ENCODE data around the gene SIGMAR1.

Gene SIGMAR1

DNA sequence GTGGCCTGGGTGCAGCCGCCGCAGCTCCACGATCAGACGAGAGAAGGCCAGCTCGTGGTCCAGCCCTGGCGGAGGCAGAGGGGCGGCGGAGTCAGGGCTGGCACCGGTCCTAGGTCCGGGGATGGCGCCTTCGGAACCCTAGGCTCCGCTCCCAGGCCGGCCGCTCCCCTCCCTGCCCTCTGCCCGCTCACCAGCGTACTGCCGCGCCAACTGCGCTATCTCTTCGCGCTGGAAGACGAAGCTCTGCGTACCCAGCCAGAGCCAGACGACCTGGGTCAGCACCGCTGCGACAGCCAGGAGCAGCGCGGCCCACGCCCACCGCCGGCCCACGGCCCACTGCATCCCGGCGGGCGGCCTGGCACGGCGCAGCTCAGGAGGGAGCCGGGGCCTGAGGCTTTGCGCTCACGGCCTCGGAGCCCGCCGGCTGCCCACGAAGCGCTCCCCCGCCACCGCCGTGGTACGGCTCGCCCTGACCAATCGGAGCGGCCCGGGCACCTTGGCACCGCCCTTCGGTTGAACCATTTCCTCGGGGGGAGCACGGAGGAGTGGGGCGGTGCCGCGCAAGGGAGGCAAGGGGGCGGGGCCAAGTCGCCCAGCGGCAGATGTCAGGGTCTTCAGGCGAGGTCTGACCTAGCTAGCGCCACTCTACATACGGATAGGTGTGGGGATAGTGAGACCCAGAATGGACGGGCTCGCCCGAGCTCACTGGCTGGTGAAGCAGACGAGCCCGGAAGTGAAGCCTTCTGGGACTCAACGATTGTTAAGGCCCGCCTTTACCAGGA lies at the start of gene SIGMAR1:
Gene SIGMAR1, minus strand, starts transcription at position 432 of the 782 bp plus-strand sequence. Its CDS starts 90 bp downstream, at position 342.
- DNase-seq (ENCODE audit: low spot score), result peak; percentile 96

DNA sequence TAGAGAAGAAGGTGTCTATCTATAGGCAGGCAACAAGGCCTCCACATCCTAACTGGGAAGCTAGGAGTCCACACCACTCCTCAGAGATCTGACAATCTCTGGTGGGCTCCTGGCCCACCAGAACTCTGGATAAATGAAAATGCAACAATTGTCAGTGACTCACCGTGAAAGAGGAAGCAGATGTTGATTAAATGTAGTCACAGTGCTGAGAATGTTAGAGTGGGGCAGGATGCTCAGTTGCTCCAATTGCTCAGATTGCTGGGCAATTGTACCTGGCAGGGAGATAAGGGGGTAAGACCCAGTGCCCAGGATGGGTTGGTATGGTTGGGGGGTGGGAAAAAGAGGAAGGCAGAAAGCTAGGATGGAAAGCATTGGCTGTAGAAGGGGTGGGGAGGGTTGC lies 49.1 kb upstream of the SIGMAR1 start:
- DNase-seq (ENCODE audit: low spot score), result no peak

DNA sequence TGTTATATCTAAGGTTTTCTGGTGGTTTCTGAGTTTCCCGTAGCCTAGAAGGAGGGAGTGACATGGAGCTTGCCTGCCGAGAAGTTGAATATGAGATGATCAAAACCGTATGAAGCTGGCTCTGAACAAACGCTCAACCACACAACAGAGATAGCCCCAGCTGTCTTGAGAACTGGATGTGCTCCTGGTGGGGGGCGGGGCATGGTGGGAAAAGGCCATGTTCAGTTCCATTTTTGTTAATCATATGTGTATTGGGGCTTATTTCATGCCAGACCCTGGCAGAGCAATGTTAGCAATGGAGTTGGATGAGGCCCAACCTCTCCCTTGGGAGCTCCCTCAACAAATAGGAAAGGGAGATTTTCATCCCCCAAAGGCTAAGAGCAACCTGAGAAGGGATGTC lies 48.6 kb upstream of the SIGMAR1 start:
- no peak for DNase-seq (ENCODE audit: low spot score)

DNA sequence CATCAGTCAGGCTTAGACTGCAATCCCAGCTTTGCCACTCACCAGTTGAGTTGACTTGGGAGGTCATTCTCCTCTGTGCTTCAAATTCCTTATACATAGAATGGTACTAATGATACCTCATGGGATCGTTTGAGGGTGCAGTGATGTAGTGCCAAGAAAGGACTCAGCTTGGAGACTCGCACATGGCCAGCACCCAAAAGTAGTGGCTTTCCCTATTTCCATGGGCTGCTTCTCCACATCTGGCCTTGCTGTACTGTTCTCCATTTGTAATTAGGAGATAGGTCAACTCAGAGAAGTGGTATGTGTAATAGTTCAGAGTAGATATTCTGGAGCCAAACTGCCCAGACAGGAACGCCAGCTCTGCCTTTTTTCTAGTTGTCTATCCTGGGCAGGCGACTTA lies 48.0 kb upstream of the SIGMAR1 start:
- DNase-seq (ENCODE audit: low spot score), result no peak

DNA sequence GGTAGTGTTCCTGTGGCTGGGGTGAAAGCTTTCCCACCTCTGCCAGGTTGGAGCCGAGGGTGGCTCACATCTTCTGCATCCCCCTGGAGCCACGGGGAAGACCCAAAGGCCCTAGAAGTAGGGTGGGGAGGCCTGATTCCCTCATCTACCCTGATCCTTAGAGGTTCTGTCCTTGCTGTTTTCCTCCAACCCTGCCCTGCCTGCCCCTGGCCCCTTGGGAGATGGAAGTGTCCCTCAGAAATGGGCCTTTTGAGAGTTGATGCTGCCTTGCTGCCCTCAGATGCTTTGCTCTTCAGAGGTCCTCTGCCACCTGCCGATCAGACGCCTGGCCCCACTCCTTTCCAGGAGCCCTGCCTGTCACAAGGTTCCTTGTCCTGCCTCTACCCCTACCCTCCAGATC lies 47.2 kb upstream of the SIGMAR1 start:
- DNase-seq (ENCODE audit: low spot score), result no peak

DNA sequence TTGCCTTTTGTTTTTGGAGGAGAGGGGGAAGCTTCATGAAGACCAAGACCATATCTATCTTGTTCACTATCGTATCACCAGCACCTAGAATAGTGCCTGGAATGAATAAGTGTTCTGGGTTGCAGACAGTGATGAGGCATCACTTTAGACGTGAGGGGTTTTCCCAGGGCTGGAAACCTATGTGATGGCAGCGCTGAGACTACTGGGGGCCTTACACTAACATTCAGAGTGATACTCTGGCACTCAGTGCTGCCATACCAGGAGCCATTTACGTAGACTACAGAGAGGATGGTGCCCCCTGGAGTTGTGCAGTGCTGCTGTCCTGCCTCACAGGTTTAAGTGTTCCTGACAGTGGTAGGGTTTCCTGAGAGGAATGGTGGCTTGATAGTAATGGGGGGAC lies 46.6 kb upstream of the SIGMAR1 start:
- no peak for DNase-seq (ENCODE audit: low spot score)

DNA sequence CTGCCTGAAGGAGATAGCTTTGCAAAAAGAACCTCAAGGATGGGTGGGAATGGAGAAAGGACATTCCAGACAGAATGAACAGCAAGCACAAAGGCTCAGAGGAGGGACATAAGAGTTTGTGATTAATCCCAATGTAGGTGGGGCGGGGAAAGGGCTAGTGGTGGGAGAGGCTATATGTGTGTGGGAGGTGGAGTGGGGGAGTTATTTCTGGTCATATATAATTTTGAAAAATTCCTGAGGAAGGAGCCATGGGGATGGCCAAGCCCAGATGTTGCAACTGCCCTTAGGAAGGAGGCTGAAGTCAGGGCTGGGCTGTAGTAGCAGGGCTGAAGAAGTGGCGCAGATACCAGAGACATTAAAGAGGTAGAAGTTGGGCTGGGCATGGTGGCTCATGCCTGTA lies 38.3 kb upstream of the SIGMAR1 start:
- no peak for DNase-seq (ENCODE audit: low spot score)

DNA sequence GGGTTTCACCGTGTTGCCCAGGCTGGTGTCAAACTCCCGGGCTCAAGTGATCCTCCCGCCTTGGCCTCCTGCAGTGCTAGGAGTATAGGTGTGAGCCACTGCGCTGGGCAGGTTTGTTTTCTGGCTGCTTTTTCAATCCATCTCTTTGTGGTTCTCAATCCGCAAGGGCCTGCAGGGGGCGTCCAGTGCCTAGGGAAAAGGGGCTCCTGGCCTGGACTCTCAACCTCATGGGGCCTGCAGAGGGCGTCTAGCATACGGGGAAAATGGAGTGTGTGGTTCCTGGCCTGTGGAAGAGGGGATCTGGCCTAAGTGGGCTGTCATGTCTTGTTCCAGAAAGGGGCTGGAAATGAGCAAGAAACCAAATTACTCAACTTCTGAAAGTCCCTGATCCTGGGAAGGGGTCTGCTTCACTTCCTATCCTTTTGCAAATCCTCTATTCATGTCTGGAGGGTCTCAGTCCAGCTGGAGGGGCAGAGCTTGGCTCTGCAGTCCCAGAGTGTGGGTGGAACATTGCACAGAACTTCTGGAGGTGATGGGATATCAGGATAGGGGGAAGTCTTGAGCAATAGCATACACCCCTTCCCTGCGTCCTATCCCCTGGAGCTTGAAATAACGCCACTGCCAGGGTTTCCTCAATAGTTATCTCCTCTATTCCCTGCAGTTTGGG lies 37.6 kb upstream of the SIGMAR1 start:
- DNase-seq (ENCODE audit: low spot score), result peak; percentile 67

DNA sequence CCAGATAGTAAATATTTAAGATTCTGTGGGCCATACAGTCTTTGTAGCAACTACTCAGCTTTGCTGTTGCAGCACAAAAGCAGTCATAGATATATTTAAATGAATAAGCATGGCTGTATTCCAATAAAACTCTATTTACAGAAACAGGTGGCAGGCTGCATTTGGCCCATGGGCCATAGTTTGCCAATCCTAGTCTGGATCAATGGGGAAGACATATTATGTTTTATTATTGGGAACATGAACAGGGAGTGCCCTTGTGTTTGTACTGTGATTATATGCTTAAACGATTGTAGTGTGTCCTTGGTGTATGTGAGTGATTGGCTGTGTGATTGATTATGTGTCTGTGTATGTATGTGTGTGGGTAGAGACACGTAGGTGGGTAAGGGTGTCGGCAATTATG lies 36.9 kb upstream of the SIGMAR1 start:
- no peak for DNase-seq (ENCODE audit: low spot score)

DNA sequence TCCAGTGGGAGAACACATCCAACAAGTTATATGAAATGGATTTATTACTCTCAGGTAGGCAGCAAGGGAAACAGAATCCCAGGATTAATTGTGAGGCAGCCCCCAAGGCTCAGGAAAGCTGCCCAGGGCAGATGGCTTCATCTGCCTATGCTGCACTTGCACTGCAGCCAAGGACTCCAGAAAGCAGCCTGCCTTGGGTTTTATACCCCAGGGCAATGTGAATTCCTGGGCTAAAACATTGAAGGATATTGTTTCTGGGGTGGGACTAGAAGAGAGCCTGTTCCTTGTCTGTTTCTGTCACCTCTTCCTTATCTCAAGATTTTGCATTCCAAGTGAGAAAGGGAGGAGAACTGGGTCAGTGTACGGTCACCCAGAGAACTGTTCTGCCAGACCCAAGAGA lies 33.7 kb upstream of the SIGMAR1 start:
- no peak for DNase-seq (ENCODE audit: low spot score)

DNA sequence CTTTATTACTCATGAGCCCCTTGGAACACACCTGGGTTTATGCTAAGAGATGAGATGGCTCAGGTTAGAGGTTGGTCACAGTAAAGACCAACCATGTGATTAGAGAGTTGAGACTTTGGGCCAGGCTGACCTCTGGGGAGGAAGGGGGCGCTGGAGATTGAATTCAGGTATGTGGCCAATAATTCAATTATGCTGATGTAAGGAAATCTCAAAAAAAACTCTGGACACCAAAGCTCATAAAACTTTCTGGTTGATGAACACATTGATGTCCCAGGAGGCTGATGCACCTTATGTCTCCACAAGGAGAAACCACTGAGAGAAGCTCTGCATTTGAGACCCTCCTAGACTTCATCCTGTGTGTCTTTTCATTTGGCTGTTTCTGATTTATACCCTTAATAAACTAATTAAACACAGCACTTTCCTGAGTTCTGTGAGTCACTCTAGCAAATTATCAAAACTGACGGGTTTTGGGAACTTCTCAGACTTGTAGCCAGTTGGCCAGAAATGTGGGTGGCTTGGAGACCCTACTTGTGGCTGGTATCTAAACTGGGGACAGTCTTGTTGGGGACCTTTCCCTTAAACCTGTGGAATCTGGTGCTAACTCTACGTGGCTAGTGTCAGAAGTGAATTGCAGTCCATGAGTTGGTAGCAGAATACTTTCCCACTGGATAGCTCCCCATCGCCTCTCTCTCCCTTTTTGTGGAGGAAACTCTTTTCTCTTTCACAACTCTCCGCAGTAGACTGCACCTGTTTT lies 32.4 kb upstream of the SIGMAR1 start:
- no peak for DNase-seq (ENCODE audit: low spot score)

DNA sequence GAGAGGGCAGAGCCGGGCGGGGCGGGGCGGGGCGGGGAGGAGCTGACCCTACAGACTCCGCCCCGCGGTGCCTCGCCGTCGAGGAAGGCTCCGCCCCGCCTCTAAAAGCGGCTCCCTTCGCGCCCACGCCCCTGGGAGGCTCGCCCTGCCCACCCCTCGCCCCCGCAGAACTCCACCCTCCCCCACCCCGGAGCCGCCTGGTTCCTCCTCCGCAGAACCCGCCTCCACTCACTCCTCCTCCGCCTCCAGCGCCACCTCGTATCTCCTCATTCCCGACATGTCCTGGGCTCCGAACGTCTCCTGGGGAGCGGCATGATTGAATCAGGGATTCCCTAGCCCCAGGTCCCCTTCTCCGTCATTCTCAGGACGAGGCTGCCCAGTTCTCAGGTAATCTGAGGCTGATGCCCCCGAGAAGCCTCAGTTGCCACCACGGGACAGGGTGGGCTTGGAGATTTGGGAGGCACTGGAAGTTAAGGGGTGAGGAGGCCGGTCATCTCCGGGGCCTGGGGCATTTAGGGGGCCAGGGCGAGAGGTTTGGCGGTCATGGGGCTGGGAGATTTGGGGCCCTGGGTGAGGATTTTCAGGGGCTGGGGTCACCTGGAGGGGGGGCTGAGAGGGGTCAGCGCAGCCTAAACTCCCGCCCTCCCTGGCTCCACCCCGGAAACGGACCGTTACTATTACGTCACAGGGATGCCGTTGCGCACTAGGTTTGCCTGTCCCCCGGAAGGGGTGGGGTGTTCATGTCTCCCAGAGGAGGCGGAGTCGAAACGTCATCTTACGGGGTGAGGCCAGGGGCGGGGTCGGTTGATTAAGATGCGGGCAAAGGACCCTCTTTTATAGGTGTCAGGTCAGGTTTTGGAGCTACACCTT lies 28.0 kb upstream of the SIGMAR1 start:
- DNase-seq (ENCODE audit: low spot score), result peak; percentile 97

DNA sequence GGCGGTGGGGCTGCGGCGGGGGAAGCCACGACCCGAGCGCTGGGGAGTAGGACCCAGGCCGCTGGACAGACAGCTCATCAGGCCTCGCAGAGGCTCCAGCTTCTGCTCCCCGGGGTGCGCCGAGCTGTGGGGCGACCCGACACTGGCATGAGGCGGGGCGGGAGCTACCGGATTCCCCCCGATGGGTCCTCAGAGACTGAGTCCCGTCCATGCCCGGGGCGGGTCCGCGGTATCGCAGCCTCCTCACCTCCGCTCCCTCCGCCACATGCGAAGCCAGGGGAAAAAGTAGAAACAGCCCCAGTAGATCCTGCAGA lies 27.4 kb upstream of the SIGMAR1 start:
- no peak for DNase-seq (ENCODE audit: low spot score)

DNA sequence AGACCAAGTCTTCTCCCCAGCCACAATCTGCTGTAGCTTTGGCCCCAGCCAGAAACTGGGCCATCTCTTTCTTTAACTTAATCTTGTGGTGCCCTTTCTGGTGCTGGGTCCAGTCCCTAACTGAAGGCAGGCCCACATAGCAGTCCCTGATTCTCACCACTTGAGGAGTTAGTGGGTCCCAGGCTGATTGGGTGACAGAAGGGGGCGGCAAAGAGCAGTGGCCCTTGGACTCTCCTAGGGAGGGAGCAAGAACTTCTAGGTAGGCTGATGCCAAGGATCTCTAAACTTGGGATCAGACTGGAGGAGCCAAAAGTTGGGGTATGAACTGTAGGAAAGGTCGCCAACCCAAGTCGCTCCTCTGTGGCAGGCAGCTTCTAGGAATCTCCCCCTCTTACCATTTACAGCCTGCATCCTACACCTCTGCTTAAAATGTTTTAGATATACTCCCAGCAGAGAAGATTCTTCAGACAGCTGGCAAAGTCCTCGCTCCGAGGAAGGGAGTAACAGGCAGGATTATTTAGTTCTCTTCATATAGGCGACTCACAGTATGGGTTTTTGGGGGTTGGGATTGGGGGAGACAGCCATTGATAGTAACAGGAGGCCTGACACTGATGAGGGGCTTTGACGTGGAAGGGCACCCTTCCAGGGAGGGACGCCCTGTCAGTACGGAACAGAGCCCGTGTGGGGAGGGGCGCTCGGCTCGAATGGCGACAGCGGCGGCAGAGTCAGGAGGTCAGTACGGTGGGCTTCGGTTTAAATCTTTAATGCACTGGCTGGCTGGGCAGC lies 26.9 kb upstream of the SIGMAR1 start:
- peak; percentile 81 for DNase-seq (ENCODE audit: low spot score)

DNA sequence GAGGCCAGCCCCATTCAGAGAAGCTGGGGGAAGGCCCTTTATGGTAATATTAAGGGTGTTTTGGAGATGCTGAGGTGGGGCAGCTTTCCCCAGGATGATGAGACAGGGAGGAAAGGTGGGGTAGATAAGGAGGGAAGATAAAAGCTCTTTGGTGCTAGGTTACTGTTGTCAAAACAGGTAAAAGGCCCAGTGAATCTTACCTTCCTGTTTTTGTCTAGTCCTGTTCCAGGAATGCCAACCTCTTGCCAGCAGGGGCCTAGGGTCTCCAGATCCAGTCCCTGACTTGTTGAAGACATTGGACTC lies 25.7 kb upstream of the SIGMAR1 start:
- DNase-seq (ENCODE audit: low spot score), result no peak

DNA sequence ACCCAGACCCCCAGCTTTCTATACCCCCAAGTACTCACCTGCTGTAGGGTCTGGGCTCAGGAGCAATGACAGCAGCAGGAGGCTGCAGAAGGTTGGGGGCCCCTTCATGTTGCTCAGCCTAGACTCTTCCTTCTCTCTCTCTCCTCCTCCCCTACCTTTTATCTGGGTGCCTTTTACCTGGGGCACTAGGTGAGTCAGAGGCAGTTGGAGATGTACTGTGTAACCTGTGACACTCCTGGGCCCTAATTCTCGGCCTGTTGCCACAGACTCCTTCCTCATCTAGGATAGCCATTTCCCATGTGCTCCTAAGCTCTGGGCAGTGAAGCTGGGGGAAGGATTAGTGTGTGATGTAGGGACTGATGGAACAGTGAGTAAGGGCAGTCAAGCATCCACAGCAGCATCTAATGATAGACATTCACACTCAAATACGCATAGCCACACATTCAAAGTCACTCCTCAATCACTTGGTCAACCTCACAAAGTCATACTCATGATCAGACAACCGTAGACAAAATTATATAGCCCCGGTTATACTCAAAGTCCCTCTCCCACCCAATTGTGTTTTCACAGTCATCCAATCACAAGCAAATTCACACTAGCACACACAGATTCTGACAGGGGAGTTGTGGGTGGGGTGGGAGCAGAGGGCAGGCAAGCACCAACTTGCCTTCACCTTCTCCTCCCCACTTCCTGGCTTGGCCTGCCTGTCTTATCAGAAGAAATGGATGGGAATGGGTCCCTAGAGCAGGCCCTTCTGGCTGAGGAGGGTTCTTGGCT lies 25.1 kb upstream of the SIGMAR1 start, which contains the start of gene CCL27:
Gene CCL27, minus strand, starts transcription at position 132 of the 777 bp plus-strand sequence. Its CDS starts 24 bp downstream, at position 108.
- DNase-seq (ENCODE audit: low spot score), result no peak

DNA sequence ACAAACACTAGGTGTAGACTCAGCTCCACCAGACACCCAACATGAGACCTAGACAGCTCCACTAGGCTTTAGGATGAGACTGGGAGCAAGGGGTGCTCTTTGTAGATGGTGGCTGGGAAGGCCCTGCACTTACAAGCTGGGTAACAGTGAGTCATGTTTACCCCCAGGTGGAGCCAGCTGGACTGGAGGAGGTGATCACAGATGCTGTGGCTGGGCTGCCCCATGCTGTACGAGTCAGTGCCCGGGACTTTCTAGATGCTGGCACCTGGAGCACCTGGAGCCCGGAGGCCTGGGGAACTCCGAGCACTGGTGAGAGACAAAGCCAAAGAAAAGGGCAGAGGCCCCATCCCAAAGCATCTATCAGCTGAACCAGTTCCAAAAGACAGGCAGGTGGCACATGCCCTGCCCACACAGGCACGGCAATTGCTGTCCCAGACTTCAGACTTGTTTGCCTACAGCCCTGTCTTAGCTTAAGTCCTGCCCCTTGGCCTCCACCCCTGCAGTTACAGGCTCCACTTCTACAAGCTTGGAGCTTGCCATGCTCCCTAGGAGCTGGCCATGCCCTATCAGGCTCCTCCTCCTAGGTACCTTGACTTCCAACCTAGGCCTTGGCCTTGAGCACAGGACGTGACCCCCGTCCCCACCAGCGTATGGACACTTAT lies 22.1 kb upstream of the SIGMAR1 start:
- no peak for DNase-seq (ENCODE audit: low spot score)

DNA sequence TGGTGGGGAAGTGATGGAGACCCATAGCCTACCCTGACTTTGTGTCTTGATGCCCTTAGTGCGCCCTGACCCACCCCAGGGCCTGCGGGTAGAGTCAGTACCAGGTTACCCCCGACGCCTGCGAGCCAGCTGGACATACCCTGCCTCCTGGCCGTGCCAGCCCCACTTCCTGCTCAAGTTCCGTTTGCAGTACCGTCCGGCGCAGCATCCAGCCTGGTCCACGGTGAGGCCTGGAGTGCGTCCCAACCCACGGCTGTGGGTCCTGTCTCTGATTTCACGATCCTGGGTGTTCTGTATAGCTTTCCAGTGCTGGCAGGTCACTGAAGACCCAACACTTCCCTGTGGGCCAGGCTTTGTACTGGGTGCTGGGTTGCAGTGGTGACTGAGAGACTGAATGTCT lies 20.9 kb upstream of the SIGMAR1 start:
- no peak for DNase-seq (ENCODE audit: low spot score)

DNA sequence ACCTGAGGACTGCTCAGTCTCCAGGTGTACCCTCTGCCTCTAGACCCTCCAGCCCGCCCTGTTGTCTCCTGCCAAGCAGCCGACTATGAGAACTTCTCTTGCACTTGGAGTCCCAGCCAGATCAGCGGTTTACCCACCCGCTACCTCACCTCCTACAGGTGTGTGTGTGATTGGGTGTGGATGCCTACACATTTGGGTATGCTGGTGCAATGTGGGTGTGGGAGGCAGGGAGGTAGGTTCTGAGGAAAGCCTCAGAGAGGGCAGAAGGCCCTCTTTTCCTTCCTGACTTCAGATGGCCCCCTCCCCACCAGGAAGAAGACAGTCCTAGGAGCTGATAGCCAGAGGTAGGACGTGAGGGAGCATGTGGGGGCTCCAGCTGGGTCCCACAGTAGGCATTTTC lies 19.4 kb upstream of the SIGMAR1 start:
- no peak for DNase-seq (ENCODE audit: low spot score)

DNA sequence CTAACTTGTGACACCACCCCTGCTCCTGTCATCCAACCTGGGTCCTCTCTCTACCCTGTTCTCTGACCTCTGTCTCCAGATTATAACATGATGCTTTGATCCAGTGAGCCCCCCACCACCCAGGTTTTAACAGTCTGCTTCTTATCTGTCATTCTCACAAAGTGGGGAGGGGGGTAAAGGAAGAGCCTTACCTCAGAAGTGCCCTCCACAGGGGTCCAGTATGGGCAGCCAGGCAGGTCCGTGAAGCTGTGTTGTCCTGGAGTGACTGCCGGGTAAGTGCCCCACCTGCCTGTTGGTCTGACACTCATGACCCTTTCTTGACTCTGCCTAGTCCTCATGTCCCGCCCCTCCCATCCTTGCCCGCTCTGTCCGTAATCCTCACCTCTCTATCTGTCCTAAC lies 17.8 kb upstream of the SIGMAR1 start:
- no peak for DNase-seq (ENCODE audit: low spot score)
